Ishikawa (cell line): ENCODE data around the gene SAMD4B.

Experiments used
- CEBPB ChIP-seq: IDR thresholded peaks from 2 replicates; pipeline ENCODE4 v1.6.1; 2012
- CREB1 ChIP-seq: IDR thresholded peaks from 2 replicates; pipeline ENCODE4 v1.6.1; 2012; ENCODE audit warnings: low read depth
- EGR1 ChIP-seq: IDR thresholded peaks from 2 replicates; pipeline ENCODE4 v1.6.1; 2012
- EP300 ChIP-seq: IDR thresholded peaks from 2 replicates; pipeline ENCODE4 v1.6.1; 2012; ENCODE audit warnings: borderline replicate concordance
- FOXM1 ChIP-seq: IDR thresholded peaks from 2 replicates; pipeline ENCODE4 v1.6.1; 2012; ENCODE audit warnings: low read depth, borderline replicate concordance
- NFIC ChIP-seq: IDR thresholded peaks from 2 replicates; pipeline ENCODE4 v1.6.1; 2012
- RAD21 ChIP-seq: IDR thresholded peaks from 2 replicates; pipeline ENCODE4 v1.6.1; 2012; ENCODE audit warnings: low read depth
- TAF1 ChIP-seq: IDR thresholded peaks from 2 replicates; pipeline ENCODE4 v1.6.1; 2012; ENCODE audit warnings: low read depth, mild to moderate bottlenecking
- TCF12 ChIP-seq: IDR thresholded peaks from 2 replicates; pipeline ENCODE4 v1.6.1; 2012; ENCODE audit warnings: low read depth
- TEAD4 ChIP-seq: IDR thresholded peaks from 2 replicates; pipeline ENCODE4 v1.6.1; 2012
- USF1 ChIP-seq: IDR thresholded peaks from 2 replicates; pipeline ENCODE4 v1.6.1; 2012
- YY1 ChIP-seq: IDR thresholded peaks from 2 replicates; pipeline ENCODE4 v1.6.1; 2012; ENCODE audit warnings: low read depth
- ZBTB7A ChIP-seq: IDR thresholded peaks from 2 replicates; pipeline ENCODE4 v1.6.1; 2012; ENCODE audit warnings: low read depth
- TF ChIP-seq, protein P1 (sequence below): IDR thresholded peaks from 2 replicates; pipeline ENCODE4 v1.6.1; 2012; ENCODE audit warnings: low read depth, mild to moderate bottlenecking
- TF ChIP-seq, protein P2 (sequence below): IDR thresholded peaks from 2 replicates; pipeline ENCODE4 v1.6.1; 2012

The SAMD4B gene

GRCh38 chr19:39377373-39378362 is 35.4 kb downstream of the SAMD4B start:
- no peak for TF ChIP-seq USF1
- no peak for TF ChIP-seq TEAD4
- TF ChIP-seq TAF1 = no peak
- TF ChIP-seq EGR1 = no peak
- no peak for TF ChIP-seq FOXM1
- TF ChIP-seq, protein P1, sequence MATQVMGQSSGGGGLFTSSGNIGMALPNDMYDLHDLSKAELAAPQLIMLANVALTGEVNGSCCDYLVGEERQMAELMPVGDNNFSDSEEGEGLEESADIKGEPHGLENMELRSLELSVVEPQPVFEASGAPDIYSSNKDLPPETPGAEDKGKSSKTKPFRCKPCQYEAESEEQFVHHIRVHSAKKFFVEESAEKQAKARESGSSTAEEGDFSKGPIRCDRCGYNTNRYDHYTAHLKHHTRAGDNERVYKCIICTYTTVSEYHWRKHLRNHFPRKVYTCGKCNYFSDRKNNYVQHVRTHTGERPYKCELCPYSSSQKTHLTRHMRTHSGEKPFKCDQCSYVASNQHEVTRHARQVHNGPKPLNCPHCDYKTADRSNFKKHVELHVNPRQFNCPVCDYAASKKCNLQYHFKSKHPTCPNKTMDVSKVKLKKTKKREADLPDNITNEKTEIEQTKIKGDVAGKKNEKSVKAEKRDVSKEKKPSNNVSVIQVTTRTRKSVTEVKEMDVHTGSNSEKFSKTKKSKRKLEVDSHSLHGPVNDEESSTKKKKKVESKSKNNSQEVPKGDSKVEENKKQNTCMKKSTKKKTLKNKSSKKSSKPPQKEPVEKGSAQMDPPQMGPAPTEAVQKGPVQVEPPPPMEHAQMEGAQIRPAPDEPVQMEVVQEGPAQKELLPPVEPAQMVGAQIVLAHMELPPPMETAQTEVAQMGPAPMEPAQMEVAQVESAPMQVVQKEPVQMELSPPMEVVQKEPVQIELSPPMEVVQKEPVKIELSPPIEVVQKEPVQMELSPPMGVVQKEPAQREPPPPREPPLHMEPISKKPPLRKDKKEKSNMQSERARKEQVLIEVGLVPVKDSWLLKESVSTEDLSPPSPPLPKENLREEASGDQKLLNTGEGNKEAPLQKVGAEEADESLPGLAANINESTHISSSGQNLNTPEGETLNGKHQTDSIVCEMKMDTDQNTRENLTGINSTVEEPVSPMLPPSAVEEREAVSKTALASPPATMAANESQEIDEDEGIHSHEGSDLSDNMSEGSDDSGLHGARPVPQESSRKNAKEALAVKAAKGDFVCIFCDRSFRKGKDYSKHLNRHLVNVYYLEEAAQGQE = no peak
- no peak for TF ChIP-seq EP300
- TF ChIP-seq NFIC = no peak
- no peak for TF ChIP-seq CEBPB
- no peak for TF ChIP-seq RAD21
- TF ChIP-seq, protein P2, sequence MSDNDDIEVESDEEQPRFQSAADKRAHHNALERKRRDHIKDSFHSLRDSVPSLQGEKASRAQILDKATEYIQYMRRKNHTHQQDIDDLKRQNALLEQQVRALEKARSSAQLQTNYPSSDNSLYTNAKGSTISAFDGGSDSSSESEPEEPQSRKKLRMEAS = no peak
- no peak for TF ChIP-seq ZBTB7A
- TF ChIP-seq TCF12 = no peak
- TF ChIP-seq CREB1 = no peak
- TF ChIP-seq YY1 = no peak

DNA sequence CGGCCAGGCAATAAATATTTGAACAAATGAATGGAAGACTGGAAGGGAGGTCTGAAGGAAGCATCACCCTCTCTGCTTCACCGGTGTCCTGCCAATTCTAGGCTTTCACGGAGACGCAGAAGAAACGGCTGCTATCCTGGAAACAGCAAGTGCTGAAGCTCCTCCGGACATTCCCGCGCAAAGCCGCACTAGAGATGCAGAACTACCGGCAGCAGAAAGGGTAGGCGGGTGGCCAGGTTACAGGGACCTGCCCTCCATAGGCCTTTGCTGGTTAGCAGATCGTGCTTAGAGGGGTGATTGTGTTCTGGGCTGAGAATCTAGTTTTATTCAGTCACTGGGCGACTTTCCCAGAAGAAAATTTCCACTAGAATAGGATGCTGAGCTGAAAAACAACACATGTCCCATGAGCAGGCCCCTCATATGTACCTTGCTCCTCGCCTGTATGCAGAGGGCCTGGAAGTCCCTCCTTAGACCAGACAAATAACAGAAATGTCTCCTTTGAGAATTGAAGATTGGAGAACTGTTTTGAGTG is 37.7 kb downstream of the SAMD4B start:
- TF ChIP-seq USF1 (no peak), EP300 (no peak), TCF12 (no peak), NFIC (no peak), CEBPB (no peak), TAF1 (no peak), ZBTB7A (no peak), YY1 (no peak), CREB1 (no peak), RAD21 (no peak), EGR1 (no peak)
- TF ChIP-seq, protein P1 = no peak
- TF ChIP-seq, protein P2 = no peak

DNA sequence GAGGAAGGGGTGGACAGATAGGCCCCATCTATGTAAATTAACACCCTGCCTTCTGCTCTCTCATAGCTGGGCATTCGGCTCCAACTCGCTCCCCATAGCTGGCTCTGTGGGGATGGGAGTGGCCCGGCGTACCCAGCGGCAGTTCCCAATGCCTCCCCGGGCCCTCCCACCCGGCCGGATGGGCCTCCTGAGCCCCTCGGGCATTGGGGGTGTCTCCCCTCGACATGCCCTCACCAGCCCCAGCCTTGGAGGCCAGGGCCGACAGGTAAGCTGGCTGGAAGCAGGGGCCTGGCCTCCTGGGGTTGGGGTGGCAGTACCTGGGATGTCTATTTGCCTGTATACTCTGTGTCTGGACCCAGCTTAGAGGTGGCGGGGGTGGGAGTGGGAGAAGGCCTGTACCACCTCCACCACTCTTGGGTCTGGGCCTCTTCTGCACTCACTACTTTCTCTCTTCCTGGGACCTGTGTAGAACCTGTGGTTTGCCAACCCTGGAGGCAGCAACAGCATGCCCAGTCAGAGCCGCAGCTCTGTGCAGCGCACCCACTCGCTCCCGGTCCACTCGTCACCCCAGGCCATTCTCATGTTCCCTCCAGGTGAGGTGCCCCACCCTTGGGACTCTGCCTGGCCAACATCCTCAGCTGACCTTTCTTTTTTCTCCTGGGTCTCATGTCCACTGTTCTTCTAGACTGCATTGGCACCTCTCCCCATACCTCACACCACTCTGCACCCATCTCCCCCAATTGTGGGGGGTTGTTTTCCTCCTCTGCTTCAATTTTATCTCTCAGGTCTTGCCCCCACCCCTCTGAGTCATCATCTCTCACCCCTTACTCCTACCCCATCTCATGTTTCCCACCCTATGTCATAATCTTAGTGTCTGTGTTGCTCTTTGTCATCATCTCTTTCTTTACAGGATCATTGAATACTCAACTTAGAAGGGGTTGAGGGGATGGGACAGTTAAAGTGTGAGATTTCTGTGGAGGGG is 38.6 kb downstream of the SAMD4B start:
- TF ChIP-seq FOXM1 = no peak
- no peak for TF ChIP-seq YY1
- no peak for TF ChIP-seq CEBPB
- TF ChIP-seq USF1 = no peak
- TF ChIP-seq CREB1 = no peak
- no peak for TF ChIP-seq ZBTB7A
- TF ChIP-seq, protein P1 = no peak
- no peak for TF ChIP-seq TEAD4
